Calu3 (cell line): Measurements from ENCODE around the gene DCLRE1B. TPM values are rescaled to one million over a fixed set of nuclear protein-coding genes. Genes with fewer than 3 reads are reported as not detected.
A peak's percentile ranks its signal among the peaks of the same experiment; 100 is the strongest.

Experiments
- BruUV-seq: library from RNA; stranded (reverse); fragments of 400-500 nt; replicated peaks from 2 replicates; lab custom pipeline; 2021; lab: Mats Ljungman, UMichigan
- CTCF ChIA-PET: fragments of 300-600 bp; sonication (Branson Sonifier 250); formaldehyde crosslinking; loops from one replicate; lab custom pipeline; 2022; ENCODE audit warnings: antibody characterized with exemption; lab: Charles Lee
- DNase-seq: peaks from one replicate; pipeline ENCODE4 v3.0.0; 2022
- H3K27ac Mint-ChIP-seq: one replicate; pipeline ENCODE4 v1.8.0; 2022; ENCODE audit warnings: mixed read lengths; ENCODE audit not compliant: unreplicated experiment
- H3K27me3 Mint-ChIP-seq: one replicate; pipeline ENCODE4 v1.8.0; 2022; ENCODE audit warnings: mixed read lengths; ENCODE audit not compliant: unreplicated experiment
- H3K36me3 Mint-ChIP-seq: one replicate; pipeline ENCODE4 v1.8.0; 2022; ENCODE audit warnings: mild to moderate bottlenecking, moderate library complexity, mixed read lengths; ENCODE audit not compliant: insufficient read depth, unreplicated experiment
- H3K4me1 Mint-ChIP-seq: one replicate; pipeline ENCODE4 v1.8.0; 2022; ENCODE audit warnings: mild to moderate bottlenecking, low read depth, mixed read lengths; ENCODE audit not compliant: unreplicated experiment
- H3K4me3 Mint-ChIP-seq: one replicate; pipeline ENCODE4 v1.8.0; 2022; ENCODE audit warnings: mild to moderate bottlenecking, low read depth, moderate library complexity, mixed read lengths; ENCODE audit not compliant: unreplicated experiment
- H3K9me3 Mint-ChIP-seq: one replicate; pipeline ENCODE4 v1.8.0; 2022; ENCODE audit warnings: low read depth, mixed read lengths; ENCODE audit not compliant: unreplicated experiment
- intact Hi-C: fragments of 100-400 bp; cut with micrococcal nuclease; formaldehyde crosslinking; loops from one replicate; pipeline ENCODE4 v1.10.0; 2022; ENCODE audit not compliant: unreplicated experiment
- total RNA-seq: library from RNA; stranded (reverse); gene quantifications from 2 replicates; pipeline ENCODE4 v1.2.3, GENCODE V29; 2022
- TF ChIP-seq, protein P1 (sequence below): fragments of 200-600 bp; IDR thresholded peaks from one replicate; pipeline ENCODE4 v1.8.0; 2022; ENCODE audit warnings: antibody characterized with exemption; ENCODE audit not compliant: unreplicated experiment

Gene DCLRE1B
- total RNA-seq, 1 experiment from 2014 or later: 6.9 TPM

DNA sequence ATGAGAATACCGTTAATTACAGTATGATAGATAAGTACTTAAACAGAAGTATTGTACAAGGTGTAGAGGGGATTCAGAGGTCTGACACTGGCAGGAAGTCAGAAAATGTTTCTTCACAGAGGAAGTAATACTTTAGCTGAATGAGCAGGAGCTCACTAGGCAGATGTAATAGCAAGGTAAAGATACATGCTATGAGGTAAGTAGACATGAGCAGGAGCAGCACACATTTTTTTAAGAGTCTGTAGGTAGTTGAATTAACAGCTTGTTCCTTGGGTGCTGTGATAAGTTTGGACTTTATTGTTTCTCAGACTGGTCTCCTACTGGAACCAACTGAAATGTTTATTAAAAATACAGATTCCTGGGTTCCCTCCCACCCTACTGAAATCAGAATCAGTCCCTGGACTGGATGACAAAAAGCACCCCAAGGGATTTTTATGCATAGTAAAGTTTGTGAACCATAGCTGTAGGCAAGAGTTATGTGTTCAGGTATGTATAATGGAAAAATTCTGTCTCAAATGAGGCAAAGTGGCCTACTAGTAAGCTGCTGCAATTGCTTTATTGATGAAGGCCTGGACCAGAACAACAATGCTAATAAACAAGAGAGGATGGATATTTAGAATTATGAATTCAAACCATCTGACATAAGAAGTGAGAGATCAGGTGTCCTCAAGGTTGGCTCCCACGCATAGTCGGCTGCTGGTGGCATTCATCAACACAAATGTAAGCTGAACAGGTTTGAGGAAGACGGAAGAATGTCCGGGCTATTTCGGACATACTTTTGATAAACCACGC, 1.4 kb upstream of the DCLRE1B start:
- CTCF ChIA-PET: interaction anchor here (0.9 to 2.5 kb wide), 3 partner anchors 17 to 30 kb away, joined by 4 to 15 read pairs (median 4); partner anchors contain the start of genes BCL2L15 and HIPK1
- intact Hi-C loops: no loop called here
- Mint-ChIP-seq H3K27me3 (no peaks in the 10 kb centered on the region), H3K9me3 (no peaks in the 10 kb centered on the region), H3K27ac (peak overlapping the region; percentile 85), H3K4me1 (no peaks in the 10 kb centered on the region), H3K36me3 (peaks cover 32% of the 10 kb centered on the region), H3K4me3 (peak overlapping the region; percentile 86)
- DNase-seq: no peak
- TF ChIP-seq, protein P1, sequence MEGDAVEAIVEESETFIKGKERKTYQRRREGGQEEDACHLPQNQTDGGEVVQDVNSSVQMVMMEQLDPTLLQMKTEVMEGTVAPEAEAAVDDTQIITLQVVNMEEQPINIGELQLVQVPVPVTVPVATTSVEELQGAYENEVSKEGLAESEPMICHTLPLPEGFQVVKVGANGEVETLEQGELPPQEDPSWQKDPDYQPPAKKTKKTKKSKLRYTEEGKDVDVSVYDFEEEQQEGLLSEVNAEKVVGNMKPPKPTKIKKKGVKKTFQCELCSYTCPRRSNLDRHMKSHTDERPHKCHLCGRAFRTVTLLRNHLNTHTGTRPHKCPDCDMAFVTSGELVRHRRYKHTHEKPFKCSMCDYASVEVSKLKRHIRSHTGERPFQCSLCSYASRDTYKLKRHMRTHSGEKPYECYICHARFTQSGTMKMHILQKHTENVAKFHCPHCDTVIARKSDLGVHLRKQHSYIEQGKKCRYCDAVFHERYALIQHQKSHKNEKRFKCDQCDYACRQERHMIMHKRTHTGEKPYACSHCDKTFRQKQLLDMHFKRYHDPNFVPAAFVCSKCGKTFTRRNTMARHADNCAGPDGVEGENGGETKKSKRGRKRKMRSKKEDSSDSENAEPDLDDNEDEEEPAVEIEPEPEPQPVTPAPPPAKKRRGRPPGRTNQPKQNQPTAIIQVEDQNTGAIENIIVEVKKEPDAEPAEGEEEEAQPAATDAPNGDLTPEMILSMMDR: no peak
- BruUV-seq: no TSS peak

DNA sequence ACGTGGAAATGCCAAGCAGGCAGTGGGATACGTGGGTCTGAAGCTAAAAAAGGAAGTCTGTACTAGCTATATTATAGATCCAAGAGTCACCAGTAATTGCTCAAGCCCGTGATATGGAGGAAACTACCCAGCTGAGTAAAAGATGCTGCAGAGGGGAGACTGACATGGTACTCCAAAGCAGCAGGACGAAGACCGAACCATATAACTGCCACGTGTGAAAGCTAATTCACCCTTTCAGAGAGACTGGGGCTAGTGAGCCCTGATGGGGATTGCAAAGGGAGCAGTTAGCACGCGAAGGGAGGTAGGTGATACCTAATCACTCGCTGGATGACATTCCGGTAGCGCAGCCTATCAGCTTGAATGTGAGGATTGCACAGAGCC, 843 bp upstream of the DCLRE1B start:
- no peaks in the 10 kb centered on the region for H3K9me3 Mint-ChIP-seq
- H3K27ac Mint-ChIP-seq: peak overlapping the region; percentile 85
- no peaks in the 10 kb centered on the region for H3K4me1 Mint-ChIP-seq
- H3K4me3 Mint-ChIP-seq: peak overlapping the region; percentile 86
- CTCF ChIA-PET: interaction anchor here (0.9 to 2.5 kb wide), 3 partner anchors 17 to 29 kb away, joined by 4 to 15 read pairs (median 4); partner anchors contain the start of genes BCL2L15 and HIPK1
- TSS peak; percentile 64 for BruUV-seq
- H3K36me3 Mint-ChIP-seq: peaks cover 32% of the 10 kb centered on the region
- TF ChIP-seq, protein P1: no peak
- intact Hi-C loops: no loop called here
- DNase-seq: no peak
- no peaks in the 10 kb centered on the region for H3K27me3 Mint-ChIP-seq

DNA sequence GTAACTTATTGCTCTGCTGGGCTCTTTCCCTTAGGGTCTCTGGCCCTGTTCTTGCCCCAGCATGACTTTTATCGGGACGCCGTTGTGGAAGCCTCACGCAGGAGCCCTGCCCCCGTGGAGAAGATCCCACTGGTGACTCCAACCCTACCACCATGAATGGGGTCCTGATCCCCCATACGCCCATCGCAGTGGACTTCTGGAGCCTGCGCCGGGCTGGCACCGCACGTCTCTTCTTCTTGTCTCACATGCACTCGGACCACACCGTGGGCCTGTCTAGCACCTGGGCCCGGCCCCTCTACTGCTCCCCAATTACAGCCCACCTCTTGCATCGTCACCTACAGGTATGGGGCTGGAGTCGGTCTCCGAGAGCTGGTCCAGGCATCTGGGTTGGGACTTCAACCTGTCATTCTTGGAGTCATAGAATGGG, 322 bp downstream of the DCLRE1B start:
- Mint-ChIP-seq H3K27me3 (no peaks in the 10 kb centered on the region), H3K4me3 (peak overlapping the region; percentile 86), H3K27ac (peak overlapping the region; percentile 85), H3K9me3 (no peaks in the 10 kb centered on the region), H3K36me3 (peaks cover 27% of the 10 kb centered on the region), H3K4me1 (no peaks in the 10 kb centered on the region)
- TF ChIP-seq, protein P1: no peak
- BruUV-seq: TSS peak; percentile 58
- intact Hi-C loops: loop anchor here (1.0 kb wide), 2 partner anchors 24 to 70 kb away; partner anchors contain the start of gene HIPK1
- CTCF ChIA-PET: interaction anchor here (2.5 kb wide), 1 partner anchor 25 kb away, joined by 15 read pairs; the partner anchor contains the start of gene HIPK1
- DNase-seq: peak; percentile 9

DNA sequence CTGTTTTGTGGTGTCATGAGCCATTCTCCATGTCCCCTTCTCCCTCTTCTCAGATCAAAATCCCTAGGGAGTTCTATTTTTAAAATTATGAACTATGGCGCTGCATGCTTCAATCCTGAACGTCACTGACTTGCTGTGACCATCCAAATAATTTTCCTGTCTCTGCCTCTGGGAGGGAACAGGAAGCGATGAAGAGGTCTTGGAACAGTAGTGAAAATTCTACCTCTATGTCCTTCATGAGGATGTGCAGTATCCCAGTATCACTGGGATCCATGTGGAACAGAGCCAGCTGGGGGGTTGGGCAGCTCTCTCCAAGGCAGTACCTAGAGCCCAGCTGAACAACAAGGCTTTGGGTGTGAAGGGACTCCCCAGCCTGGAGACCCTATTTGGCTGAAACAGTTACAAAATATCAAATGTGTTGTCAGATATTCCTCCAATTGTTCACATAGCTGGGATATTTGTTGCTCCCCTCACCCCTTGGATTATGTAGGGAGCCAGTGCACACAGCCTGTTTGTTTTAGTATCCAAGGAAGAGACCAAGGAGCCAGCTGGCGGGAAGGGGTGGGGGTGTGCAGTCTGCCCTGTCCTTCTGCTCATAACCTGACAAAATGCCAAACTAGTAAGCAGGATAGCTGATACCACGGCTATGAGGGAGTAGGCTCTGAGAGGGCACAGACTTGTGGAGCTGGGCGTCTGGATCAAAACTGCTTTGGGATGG, 7.6 kb downstream of the DCLRE1B start:
- BruUV-seq: no TSS peak
- no peaks in the 10 kb centered on the region for H3K9me3 Mint-ChIP-seq
- TF ChIP-seq, protein P1: no peak
- no peak overlapping the region for H3K27ac Mint-ChIP-seq
- no peaks in the 10 kb centered on the region for H3K4me1 Mint-ChIP-seq
- H3K4me3 Mint-ChIP-seq: no peak overlapping the region
- DNase-seq: no peak
- H3K36me3 Mint-ChIP-seq: no peaks in the 10 kb centered on the region
- no peaks in the 10 kb centered on the region for H3K27me3 Mint-ChIP-seq
- CTCF ChIA-PET: no interaction called here
- intact Hi-C loops: no loop called here
